Esophagus muscularis mucosa (tissue), 4 donors: ENCODE measurements around the gene NR4A3.

ENCODE experiments used
- CTCF ChIP-seq, 3 experiments: fragments of 200-600 bp in 2 of 3; fragments of 450-650 bp in 1 of 3; sonication (generic) in 2 of 3; IDR thresholded peaks; one replicate each; pipeline ENCODE4 v1.5.1; 2017 to 2019; ENCODE audit warnings: antibody characterized with exemption in 3 of 3, mild to moderate bottlenecking in 2 of 3, moderate library complexity in 1 of 3
- EP300 ChIP-seq: sonication (generic); formaldehyde crosslinking; IDR thresholded peaks from one replicate; pipeline ENCODE4 v1.6.1; 2017; ENCODE audit warnings: antibody characterized with exemption
- POLR2A ChIP-seq: fragments of 450-650 bp; IDR thresholded peaks from one replicate; pipeline ENCODE4 v1.6.1; 2017; ENCODE audit warnings: antibody characterized with exemption, moderate library complexity, mild to moderate bottlenecking, low read depth
- POLR2AphosphoS5 ChIP-seq, 2 donors: sonication (generic); formaldehyde crosslinking; IDR thresholded peaks; one replicate each; pipeline ENCODE4 v1.6.1; 2017; ENCODE audit warnings: antibody characterized with exemption in 2 of 2

- TF ChIP-seq CTCF (IDR thresholded peaks at IDR 0.05) (no peak), POLR2A (no peak), EP300 (no peak), POLR2AphosphoS5 (IDR thresholded peaks at IDR 0.05) (no peak)
These were observed 34.1 kb upstream of the NR4A3 start for GRCh38 chr9:99787556-99787955.
